Common myeloid progenitor, CD34-positive (primary cell): ENCODE measurements around the gene IFT122.
A peak's percentile ranks its signal among the peaks of the same experiment; 100 is the strongest.
"Not testable (repeated sequence)": the region's sequence is repeated elsewhere in the genome, so short reads cannot be mapped to it uniquely, and the experiment has no call there.

ENCODE experiments used
- CTCF ChIA-PET: fragments of 350-600 bp; sonication (Branson Sonifier 250); formaldehyde crosslinking; loops from one replicate; lab custom pipeline; 2021; ENCODE audit warnings: antibody characterized with exemption; lab: Charles Lee
- POLR2A ChIA-PET: fragments of 350-600 bp; sonication (Branson Sonifier 250); formaldehyde crosslinking; loops from one replicate; lab custom pipeline; 2021; ENCODE audit warnings: antibody characterized with exemption; lab: Charles Lee
- DNase-seq, 3 donors: peaks; one replicate each; pipeline versions ENCODE4 v3.0.0 to v3.0.0-alpha.2; 2013
- H3K27ac ChIP-seq, 2 experiments: 1 replicate in 1 of 2; 2 replicates in 1 of 2; pipeline ENCODE4 v1.7.0; 2013; ENCODE audit warnings: inconsistent platforms in 2 of 2, low read length in 2 of 2, mild to moderate bottlenecking in 2 of 2, low read depth in 1 of 2, moderate library complexity in 1 of 2; ENCODE audit not compliant: severe bottlenecking in 2 of 2, insufficient read depth in 1 of 2, poor library complexity in 1 of 2
- H3K27me3 ChIP-seq, 5 experiments: replicated peaks in 2 of 5; 1 replicate in 3 of 5; 2 replicates in 2 of 5; pipeline versions ENCODE4 v1.6.1 to v1.7.0; 2013; ENCODE audit warnings: low read length in 4 of 5, mild to moderate bottlenecking in 2 of 5, moderate library complexity in 2 of 5, inconsistent platforms in 1 of 5; ENCODE audit not compliant: insufficient read depth in 5 of 5, control insufficient read depth in 4 of 5
- H3K36me3 ChIP-seq, 4 experiments: 1 replicate in 2 of 4; 2 replicates in 2 of 4; pipeline versions ENCODE4 v1.6.1 to v1.7.0; 2013; ENCODE audit warnings: low read length in 3 of 4, control low read depth in 1 of 4, mild to moderate bottlenecking in 1 of 4; ENCODE audit not compliant: control insufficient read depth in 4 of 4, insufficient read depth in 4 of 4
- H3K4me1 ChIP-seq, 4 experiments: 1 replicate in 3 of 4; 2 replicates in 1 of 4; pipeline versions ENCODE4 v1.6.1 to v1.7.1; 2013; ENCODE audit warnings: low read length in 3 of 4, mild to moderate bottlenecking in 3 of 4, control low read depth in 1 of 4, inconsistent platforms in 1 of 4, moderate library complexity in 1 of 4; ENCODE audit not compliant: control insufficient read depth in 4 of 4, insufficient read depth in 4 of 4; ENCODE audit errors: control extremely low read depth in 1 of 4
- H3K4me3 ChIP-seq, 7 experiments: 1 replicate in 4 of 7; 2 replicates in 3 of 7; pipeline versions ENCODE4 v1.5.1 to v1.7.0; 2013; ENCODE audit warnings: mild to moderate bottlenecking in 7 of 7, low read length in 6 of 7, moderate library complexity in 6 of 7, inconsistent platforms in 2 of 7, low read depth in 2 of 7, control low read depth in 1 of 7; ENCODE audit not compliant: insufficient read depth in 4 of 7, control insufficient read depth in 1 of 7; ENCODE audit errors: extremely low read depth in 1 of 7
- H3K9me3 ChIP-seq, 5 experiments: 1 replicate in 4 of 5; 2 replicates in 1 of 5; pipeline versions ENCODE4 v1.6.1 to v1.7.1; 2013; ENCODE audit warnings: low read length in 4 of 5, mild to moderate bottlenecking in 2 of 5, inconsistent platforms in 1 of 5, low read depth in 1 of 5, moderate library complexity in 1 of 5; ENCODE audit not compliant: control insufficient read depth in 4 of 5, insufficient read depth in 2 of 5; ENCODE audit errors: control extremely low read depth in 1 of 5
- WGBS: methylation state at CpG from one replicate; pipeline ENCODE4 v1.1.5; 2013; ENCODE audit not compliant: insufficient coverage; 5-methylcytosine and 5-hydroxymethylcytosine counted together

IFT122 gene

GRCh38 chr3:129545951-129546350 lies 105.9 kb downstream of the IFT122 start:
- H3K4me1 ChIP-seq, result peaks cover 0 to 30% (median 10%) of the 10 kb centered on the region in 4 experiments
- H3K27me3 ChIP-seq, POLR2A ChIA-PET, H3K36me3 ChIP-seq, H3K4me3 ChIP-seq, DNase-seq, H3K9me3 ChIP-seq, H3K27ac ChIP-seq: not testable (repeated sequence)
- 100% methylated on average over 2 of the region's 3 CpGs for whole genome bisulfite sequencing
- CTCF ChIA-PET, result interaction anchor here (1.2 to 1.4 kb wide), 2 partner anchors 16 to 18 kb away, joined by 3 to 4 read pairs; partner anchors contain the start of gene RHO

DNA sequence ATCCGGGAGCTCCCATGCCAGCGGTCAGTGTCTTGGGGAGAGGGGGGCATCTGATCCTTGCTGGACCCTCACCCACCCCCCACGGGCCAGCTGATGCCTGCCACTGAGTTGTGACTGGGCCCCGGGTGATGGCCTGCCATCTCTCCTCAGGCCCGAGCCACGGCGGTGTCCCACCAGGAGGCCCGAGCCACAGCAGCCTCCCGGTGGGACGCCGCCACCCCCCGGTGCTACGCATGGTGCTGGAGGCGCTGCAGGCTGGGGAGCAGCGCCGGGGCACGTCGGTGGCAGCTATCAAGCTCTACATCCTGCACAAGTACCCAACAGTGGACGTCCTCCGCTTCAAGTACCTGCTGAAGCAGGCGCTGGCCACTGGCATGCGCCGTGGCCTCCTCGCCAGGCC lies 107.2 kb downstream of the IFT122 start:
- Histone ChIP-seq H3K9me3 (no peaks in the 10 kb centered on the region), H3K4me3 (no peak overlapping the region), H3K27ac (no peak overlapping the region), H3K27me3 (no peaks in the 10 kb centered on the region), H3K4me1 (peaks cover 0 to 32% (median 10%) of the 10 kb centered on the region in 4 experiments), H3K36me3 (no peaks in the 10 kb centered on the region)
- CTCF ChIA-PET, result interaction anchor here (1.9 kb wide), 1 partner anchor 15 kb away, joined by 4 read pairs; no protein-coding TSS in a partner anchor
- WGBS, result 98% methylated on average over 22 of the region's 24 CpGs
- DNase-seq, result no peak
- POLR2A ChIA-PET, result no interaction called here

DNA sequence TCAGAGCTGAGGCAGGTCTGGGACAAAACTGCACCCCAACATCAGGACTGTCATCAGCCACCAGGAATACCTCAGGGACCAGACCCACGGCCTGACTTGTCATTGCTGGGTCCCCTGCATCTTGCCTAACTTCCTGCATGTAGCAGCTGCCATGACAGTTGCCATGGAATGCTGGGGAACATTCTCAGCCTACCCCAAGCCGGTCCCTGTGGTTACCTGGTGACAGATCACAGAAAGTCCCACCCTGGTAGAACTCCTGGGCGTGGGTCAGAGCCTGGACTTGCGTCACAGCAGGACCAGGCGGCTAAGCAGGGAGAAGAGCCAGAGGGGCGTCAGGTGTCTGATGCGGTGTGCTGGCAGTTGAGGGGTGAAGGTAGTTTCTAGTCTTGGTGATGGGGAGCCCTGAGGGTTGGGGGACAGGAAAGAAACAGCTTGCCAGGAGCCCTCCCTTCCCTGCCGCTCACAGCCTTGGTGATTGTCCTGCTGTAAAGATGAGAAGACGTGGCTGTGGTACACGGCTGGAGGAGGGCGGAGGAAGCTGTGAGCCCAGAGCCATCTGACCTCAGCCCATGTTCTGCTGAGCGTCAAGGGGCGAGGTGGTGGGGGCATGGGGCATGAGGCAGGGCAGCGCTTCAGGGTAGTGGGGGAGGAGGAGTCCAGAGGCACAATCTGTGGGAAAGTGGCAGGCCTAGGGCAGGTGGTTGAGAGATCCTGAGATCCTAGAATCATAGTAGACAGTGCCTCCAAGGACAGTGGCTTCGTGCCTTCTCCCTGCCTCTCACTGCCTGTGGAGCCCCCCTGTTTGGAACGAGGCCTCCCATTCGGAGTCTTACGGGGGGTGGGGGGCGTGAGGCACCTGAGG lies 108.3 kb downstream of the IFT122 start:
- peaks cover 0 to 38% (median 18%) of the 10 kb centered on the region in 4 experiments for H3K4me1 ChIP-seq
- POLR2A ChIA-PET, result no interaction called here
- H3K4me3 ChIP-seq, result no peak overlapping the region
- 93% methylated on average over 14 of the region's 19 CpGs for WGBS
- no peaks in the 10 kb centered on the region for H3K36me3 ChIP-seq
- H3K9me3 ChIP-seq, result no peaks in the 10 kb centered on the region
- CTCF ChIA-PET, result interaction anchor here (1.9 kb wide), 1 partner anchor 16 kb away, joined by 4 read pairs; no protein-coding TSS in a partner anchor
- no peaks in the 10 kb centered on the region for H3K27me3 ChIP-seq
- no peak overlapping the region for H3K27ac ChIP-seq
- DNase-seq, result no peak

DNA sequence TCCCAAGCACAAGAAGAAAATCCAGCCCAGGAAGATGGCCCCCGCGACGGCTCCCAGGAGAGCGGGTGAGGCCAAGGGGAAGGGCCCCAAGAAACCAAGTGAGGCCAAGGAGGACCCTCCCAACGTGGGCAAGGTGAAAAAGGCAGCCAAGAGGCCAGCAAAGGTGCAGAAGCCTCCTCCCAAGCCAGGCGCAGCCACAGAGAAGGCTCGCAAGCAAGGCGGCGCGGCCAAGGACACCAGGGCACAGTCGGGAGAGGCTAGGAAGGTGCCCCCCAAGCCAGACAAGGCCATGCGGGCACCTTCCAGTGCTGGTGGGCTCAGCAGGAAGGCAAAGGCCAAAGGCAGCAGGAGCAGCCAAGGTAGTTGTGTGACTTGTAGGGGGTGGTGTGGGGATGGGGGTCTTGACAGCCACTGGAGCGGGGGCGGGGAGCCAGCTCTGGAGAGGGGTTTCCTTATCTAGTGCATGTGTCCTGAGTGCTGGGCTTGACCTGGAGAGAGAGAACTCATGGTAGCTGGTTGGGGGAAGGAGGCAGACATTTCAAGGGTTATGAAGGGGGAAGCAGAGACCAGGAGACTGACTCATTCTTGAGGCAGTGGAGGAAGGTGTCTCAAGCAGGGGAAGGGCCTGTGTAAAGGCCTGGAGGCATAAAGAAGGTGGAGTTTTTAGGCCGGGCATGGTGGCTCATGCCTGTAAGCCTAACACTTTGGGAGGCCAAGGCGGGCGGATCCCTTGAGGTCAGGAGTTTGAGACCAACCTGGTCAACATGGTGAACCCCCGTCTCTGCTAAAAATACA lies 109.2 kb downstream of the IFT122 start:
- DNase-seq, result peak; percentile 14 to 44 (median 40)
- WGBS, result 94% methylated on average over 12 of the region's 18 CpGs
- CTCF ChIA-PET, result interaction anchor here (0.6 to 10.1 kb wide), 6 partner anchors 9 to 116 kb away, joined by 3 to 61 read pairs (median 4); no protein-coding TSS in a partner anchor

GRCh38 chr3:129549805-129550204 lies 109.8 kb downstream of the IFT122 start:
- DNase-seq, result peak in 2 of 3 donors; percentile 33 to 36
- ChIA-PET POLR2A (no interaction called here), CTCF (interaction anchor here (0.8 to 10.1 kb wide), 5 partner anchors 9 to 115 kb away, joined by 3 to 61 read pairs (median 3); no protein-coding TSS in a partner anchor)
- peaks cover 0 to 6% (median 0%) of the 10 kb centered on the region in 4 experiments for H3K36me3 ChIP-seq
- H3K27me3 ChIP-seq, result no peaks in the 10 kb centered on the region
- H3K4me1 ChIP-seq, result peaks cover 3 to 52% (median 30%) of the 10 kb centered on the region in 4 experiments
- no peak overlapping the region for H3K27ac ChIP-seq
- no peaks in the 10 kb centered on the region for H3K9me3 ChIP-seq
- WGBS, result 81% methylated on average over 2 of the region's 3 CpGs
- H3K4me3 ChIP-seq, result no peak overlapping the region

More for the DNA sequence above, 109.2 kb downstream of the IFT122 start:
- POLR2A ChIA-PET, result no interaction called here
- Histone ChIP-seq H3K27ac (no peak overlapping the region), H3K27me3 (no peaks in the 10 kb centered on the region), H3K9me3 (no peaks in the 10 kb centered on the region), H3K36me3 (peaks cover 0 to under 1% (median 0%) of the 10 kb centered on the region in 4 experiments), H3K4me3 (no peak overlapping the region), H3K4me1 (peaks cover 3 to 46% (median 24%) of the 10 kb centered on the region in 4 experiments)

- POLR2A ChIA-PET, result no interaction called here
- 91% methylated on average over 9 of the region's 10 CpGs for WGBS
- CTCF ChIA-PET, result interaction anchor here (1.0 to 10.1 kb wide), 4 partner anchors 9 to 61 kb away, joined by 3 to 61 read pairs (median 3); partner anchors contain the start of gene H1-8
- Histone ChIP-seq H3K36me3 (peaks cover 0 to 32% (median 13%) of the 10 kb centered on the region in 4 experiments), H3K27ac (no peak overlapping the region), H3K27me3 (no peaks in the 10 kb centered on the region), H3K4me3 (no peak overlapping the region), H3K9me3 (no peaks in the 10 kb centered on the region), H3K4me1 (peaks cover 3 to 62% (median 43%) of the 10 kb centered on the region in 4 experiments)
- DNase-seq, result no peak
These were observed 112.4 kb downstream of the IFT122 start for GRCh38 chr3:129552287-129553050.
